Measurements from ENCODE around the gene CFAP107.
"Not testable (repeated sequence)": the region's sequence is repeated elsewhere in the genome, so short reads cannot be mapped to it uniquely, and the experiment has no call there.

The CFAP107 gene, protein sequence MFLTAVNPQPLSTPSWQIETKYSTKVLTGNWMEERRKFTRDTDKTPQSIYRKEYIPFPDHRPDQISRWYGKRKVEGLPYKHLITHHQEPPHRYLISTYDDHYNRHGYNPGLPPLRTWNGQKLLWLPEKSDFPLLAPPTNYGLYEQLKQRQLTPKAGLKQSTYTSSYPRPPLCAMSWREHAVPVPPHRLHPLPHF

DNA sequence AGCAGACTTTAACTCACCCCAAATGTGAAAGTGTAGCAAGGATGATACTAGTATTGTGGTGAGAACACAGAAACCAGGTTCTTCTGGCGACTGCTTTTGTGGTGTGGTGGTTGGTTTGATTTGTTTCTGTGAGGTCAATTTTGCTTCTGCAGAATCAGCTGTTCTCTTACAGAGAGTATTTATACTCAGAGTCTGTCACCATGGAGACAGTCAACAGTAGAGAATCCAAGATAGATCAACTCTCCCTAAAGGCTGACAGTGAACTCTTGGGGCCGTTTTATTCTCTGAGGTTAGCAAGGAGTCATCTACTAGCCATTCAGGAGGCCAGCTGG is at the start of gene CFAP107:
Gene CFAP107 (plus strand): TSS at position 209 of the 332 bp plus-strand sequence. CDS start 231 bp downstream, outside the sequence.
- no peak for DNase-seq

DNA sequence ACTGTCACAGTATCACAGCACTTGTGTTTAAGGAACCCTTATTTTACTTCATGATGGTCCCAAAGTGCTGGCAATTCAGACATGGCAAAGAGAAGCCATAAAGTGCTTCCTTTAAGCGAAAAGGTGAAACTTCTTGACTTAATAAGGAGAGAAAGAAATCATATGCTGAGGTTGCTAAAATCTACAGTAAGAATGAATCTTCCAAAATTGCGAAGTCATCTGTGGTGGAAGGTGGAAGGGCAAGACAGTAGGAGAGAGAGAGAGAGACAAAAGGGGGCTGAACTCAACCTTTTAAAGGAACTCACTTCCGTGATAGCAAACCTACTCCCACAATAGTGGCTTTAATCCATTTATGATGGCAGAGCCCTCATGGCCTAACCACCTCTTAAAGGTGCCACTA is 49.3 kb upstream of the CFAP107 start:
- no peak for DNase-seq

DNA sequence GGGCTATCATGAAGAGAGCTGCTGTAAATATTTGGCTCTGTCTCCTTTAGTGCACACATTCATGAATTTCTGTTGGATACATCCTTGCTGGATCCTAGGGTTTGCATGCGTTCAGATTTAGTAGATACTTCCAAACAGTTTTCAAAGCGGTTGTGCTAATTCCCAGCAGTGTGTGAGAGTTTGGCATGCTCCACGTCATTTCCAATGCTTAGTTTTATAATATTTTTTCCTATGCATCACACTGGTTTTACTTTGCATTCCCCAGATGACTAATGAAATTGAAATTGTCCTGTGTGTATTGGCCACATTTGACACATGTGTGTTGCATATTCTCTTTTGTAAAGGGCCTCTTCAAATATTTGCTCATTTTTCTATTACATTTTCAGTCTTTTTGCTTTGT is 48.6 kb upstream of the CFAP107 start:
- DNase-seq, result no peak

DNA sequence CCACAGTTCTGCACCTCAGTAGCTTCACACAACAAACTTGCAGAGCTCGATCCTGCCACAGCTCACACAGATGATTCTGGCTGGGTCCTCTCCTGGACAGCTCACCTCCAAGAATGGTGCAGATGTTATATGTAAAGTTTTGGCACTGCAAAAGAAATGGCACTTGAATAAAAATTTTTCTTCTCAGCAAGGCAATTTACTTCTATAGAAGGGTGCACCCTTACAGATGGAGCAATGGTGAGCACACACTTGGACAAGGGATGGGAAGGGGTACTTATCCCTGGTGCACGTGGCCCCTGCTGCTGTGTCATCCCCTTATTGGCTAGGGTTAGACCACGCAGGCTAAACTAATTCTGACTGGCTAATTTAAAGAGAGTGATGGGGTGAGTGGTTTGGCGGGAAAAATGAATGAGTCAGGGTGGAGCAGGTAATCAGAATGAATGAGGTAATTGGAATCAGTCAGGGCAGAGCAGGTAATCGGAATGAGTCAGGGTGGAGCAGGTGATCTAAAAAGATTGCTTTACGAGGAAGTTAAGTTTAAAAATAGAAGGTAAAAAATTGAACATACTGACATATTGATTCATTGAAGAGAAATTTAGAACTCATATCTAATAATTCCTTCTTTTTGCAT is 42.1 kb upstream of the CFAP107 start:
- DNase-seq, result no peak

DNA sequence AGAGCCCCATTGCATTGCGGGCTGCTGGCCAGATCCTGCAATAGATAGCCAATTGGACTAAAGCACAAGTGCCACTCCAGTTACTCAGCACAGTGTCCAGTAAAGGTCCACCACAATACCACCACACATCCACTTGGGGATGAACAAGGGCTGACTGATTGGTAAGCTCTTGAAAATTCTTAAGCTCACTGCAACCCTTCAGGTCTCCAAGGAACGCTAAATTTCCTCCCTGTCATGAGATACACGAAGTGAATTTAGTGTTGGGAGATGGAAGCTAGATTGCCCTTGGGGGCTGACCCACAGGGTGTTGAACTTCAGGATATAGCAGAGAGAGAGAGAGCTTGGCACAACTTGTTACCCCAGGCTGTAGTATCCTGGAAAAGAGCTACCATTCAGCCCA is 39.9 kb upstream of the CFAP107 start:
- DNase-seq, result no peak

DNA sequence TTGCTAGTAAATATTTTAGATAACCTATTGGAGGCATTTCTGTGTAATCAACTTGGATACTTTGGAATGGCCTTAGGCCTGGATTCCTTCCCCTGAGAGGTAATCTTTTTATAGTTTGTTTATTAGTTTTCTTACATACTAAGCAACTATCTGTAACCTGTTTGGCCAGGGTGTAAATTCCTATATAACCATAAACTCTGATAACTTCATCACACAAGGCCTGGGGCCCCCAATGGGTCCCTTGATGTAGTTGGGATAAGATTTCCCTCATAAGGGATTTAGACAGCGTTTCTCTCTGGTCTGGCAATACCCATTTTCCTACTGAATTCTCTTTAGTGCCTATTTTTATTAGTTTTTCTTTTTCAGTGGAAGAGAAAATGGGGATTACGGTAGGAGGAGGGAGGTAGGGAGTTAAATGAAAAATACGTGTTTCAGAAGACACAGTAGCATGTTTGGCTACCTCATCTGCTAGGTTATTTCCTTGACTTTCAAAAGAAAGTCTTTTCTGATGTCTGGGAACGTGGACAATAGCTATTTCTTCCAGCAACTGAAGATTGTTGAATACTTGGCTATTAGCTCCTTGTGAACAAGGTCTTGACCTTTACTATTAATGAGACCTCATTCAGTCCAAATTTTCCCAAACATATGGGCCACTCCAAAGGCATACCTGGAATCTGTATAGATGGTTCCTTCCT is 37.5 kb upstream of the CFAP107 start:
- no peak for DNase-seq

DNA sequence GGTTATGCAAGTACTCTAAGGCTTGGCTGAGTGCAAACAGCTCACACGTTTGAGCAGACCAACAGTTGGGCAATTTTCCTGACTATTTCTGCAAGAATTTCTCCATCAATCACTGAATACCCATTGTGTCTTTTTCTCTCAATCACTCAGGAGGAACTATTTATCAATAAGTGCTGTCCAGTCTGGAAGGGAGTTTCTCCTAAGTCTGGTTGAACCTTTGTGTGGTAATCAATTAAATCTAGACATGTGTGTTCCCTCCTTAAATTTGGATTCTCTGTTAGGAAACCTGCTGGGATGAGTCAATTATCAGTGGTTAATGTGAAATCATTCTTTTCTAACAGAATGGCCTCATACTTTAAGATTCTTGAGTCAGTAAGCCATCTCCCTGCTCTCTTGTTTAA is 36.9 kb upstream of the CFAP107 start:
- no peak for DNase-seq

DNA sequence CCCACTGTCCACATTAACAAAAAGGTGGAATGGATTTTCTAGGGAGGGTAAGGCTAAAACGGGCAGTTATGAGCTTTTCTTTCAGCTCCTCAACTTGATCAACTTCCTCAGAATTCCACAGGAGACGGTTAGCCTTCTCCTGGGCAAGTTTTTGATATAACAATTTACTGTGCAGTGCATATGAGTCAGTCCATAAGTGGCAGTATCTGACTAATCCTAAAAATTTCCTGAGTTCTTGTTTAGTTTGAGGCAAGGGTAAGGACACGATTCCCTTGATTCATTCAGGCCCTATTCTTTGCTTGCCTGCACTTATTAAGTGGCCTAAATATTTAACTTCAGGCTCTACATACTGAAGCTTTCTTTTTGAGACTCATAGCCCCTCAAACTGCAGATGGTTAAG is 36.3 kb upstream of the CFAP107 start:
- DNase-seq, result no peak

DNA sequence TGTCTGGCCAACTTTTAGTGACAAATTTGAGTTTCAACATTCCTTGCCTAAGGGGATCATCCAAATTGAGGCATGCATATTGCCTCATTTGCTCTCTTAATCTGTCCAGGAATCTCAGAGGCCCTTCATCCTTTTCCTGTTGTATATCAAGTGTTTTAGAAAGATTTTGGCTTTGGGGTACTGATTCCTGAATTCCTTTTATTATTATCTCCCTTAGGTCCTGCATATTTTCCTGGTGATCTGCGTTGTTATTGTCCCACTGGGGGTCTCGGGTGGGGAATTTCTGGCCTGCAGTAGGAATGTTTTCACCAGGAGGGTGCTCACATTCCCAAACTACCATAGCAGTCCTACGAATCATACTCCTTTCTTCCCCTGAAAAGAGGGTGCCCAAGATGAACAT is 34.5 kb upstream of the CFAP107 start:
- no peak for DNase-seq

DNA sequence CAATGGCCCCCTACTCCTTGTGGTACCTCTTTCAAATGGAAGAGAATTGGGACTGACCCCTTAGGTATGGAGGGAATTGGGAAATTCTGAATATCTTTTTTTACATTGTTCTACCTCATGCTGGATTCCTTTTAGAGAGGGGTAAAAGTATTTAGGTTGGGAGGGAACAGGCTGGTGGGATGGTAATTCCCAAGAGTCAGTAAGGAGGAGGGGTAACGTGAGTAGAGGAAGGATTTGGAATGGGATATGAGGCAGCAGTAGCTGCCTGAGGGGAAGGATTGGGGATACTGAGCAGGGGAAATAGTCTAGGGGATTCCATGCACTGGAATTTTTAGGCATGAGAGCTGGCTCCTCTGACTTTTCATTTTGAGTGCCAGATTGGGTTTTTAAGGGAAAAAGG is 33.9 kb upstream of the CFAP107 start:
- no peak for DNase-seq

DNA sequence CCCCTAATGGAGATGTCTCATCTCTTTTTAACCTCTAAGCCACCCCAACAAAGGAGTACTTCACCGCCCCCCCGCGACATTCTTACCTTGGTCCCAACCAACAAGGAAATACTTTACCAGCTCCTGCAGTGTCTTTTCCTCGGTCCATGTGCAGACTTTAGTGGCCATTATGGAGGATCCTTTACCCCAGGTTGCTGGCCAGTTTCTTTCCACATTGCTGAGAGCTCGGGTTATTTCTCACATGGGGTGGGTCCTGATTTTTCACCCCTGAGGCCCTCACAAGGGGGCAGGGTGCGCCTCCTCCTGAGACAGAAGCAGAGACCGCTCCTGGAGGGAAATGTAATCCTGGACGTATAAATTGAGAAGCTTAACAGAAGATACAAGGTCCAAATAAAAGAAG is 33.1 kb upstream of the CFAP107 start:
- no peak for DNase-seq

DNA sequence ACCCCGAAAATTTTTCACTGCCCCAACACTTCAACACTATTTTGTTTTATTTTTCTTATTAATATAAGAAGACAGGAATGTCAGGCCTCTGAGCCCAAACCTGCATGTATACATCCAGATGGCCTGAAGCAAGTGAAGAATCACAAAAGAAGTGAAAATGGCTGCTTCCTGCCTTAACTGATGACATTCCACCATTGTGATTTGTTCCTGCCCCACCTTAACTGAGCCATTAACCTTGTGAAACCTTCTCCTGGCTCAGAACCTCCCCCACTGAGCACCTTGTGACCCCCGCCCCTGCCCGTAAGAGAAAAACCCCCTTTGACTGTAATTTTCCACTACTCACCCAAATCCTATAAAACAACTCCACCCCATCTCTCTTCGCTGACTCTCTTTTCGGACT is 32.3 kb upstream of the CFAP107 start:
- not testable (repeated sequence) for DNase-seq

DNA sequence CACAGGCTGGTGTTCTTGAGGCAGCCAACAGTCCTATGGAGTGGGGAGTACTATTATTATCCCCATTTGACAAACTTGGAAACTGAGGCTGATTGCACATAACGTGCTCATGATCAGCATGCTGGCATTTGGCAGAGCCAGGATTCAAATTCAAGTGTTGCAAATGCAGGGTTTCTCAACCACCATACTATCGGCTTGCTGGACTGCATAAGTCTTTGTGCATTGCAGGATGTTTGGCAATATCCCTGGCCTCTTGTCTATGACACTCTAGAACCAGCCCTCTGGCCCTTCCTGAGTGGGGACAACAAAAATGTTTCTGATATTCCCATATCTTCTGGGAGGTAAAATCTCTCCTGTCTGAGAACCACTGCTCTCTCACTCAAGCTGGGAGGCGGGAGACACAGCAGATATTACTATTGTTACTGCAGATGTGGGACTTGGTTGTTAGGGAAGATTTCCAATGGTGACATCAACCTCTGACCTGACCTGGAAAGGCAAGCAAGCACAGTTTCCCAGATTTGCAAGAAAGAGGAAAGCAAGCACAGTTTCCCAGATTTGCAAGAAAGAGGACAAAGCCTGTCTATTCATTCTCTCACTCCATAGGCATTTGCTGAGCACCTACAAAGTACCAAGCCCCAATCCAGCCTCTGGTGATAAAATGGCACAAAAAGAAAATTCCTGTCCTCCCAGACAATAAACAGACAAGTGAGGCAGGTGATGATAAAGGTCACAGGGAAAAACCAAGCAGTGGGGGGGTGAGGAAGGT is 31.1 kb upstream of the CFAP107 start:
- DNase-seq, result no peak

DNA sequence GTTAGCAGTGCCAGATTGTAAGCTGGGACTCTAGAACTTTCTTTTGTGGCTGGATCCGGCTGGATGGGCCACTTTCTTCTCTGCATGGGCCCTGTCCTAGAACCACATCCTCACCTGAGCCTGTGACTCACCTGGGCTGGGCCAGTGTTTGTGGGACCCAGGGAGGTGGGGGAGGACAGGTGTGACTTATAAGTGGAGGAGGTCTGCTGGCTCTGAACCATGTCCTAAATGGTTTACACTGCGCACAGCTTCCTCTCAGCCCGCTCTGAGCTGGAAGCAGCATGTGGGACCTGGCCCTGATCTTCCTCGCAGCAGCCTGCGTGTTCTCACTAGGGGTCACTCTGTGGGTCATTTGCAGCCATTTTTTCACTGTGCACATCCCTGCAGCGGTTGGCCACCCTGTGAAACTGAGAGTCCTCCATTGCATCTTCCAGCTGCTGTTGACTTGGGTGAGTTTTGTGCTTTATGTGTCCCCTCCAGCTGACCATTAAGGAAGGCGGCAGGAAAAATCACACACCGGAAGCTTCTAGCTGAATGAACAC is 30.0 kb upstream of the CFAP107 start, which contains the start of gene AADACL3:
Gene AADACL3 (plus strand): TSS at position 215 of the 542 bp plus-strand sequence. CDS start 67 bp downstream, at position 282.
- no peak for DNase-seq

DNA sequence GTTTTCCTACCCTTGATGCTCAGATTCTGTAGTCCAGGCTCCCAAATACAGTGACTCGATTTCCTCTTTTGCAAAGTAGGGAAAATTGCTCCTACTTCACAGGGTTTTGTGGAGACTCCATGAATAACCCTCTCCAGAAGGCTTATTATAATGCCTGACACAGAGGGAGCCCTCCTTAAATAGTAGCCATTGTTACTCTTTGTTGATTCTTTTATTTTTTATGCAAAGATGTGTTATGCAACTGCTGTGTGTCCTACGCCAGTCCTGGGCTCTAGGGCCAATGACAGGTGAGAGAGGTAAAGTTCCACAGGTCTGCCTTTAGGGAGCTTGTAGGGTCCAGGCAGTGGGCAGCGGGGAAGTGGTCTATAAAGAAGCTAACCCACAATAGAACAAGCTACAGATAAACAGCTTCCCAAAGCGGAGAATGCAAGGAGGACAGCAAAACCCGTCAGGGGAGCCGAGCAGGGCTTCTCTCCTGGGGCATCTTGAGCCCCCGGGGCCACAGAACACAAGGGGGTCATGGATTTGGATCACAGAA is 28.6 kb upstream of the CFAP107 start:
- DNase-seq, result no peak

DNA sequence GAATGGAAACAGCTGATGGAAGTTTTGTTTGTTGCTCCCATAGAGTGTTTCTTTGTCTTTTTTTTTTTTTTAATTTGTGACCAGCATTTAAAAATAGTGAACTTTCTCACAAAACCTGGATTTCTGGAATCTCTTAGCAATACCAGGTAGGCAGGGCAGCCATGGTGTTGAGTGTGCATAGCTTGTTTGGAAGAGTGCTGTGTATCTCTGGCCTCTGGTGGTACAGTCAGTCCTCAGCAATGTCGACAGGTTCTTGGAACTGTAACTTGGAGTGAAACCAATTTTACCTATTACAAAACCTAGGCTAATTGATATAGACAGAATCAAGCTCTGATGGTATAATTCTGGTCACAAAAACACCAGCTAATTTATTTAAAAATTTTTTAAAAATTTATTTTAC is 23.4 kb upstream of the CFAP107 start:
- DNase-seq, result no peak

DNA sequence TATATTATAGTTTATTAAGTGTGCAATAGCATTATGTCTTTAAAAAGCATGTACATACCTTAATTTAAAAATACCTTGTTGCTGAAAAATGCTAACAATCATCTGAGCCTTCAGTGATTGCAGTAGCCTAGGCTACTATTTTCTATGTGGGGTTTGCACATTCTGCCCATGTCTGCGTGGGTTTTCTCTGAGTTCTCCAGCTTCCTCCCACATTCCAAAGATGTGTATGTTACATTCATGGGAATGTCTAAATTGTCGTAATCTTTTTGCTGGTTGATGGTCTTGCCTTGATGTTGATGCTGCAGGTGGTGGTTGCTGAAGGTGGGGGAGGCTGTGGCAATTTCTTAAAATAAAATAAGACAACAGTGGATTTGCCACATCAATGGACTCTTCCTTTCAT is 17.6 kb upstream of the CFAP107 start:
- DNase-seq, result no peak

DNA sequence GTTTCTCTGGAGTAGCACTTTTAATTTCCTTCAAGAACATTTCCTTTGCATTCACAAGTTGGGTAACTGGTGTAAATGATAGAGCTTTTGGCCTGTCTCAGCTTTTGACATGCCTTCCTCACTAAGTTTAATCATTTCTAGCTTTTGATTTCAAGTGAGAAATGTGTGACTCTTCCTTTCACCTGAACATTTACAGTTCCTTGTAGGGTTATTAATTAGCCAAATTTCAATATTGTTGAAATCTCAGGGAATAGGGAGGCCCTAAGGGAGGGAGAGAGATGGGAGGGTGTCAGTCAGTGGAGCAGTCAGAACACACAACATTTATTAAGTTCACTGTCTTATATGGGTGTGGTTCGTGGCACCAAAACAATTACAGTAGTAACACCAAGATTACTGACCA is 15.8 kb upstream of the CFAP107 start:
- no peak for DNase-seq

DNA sequence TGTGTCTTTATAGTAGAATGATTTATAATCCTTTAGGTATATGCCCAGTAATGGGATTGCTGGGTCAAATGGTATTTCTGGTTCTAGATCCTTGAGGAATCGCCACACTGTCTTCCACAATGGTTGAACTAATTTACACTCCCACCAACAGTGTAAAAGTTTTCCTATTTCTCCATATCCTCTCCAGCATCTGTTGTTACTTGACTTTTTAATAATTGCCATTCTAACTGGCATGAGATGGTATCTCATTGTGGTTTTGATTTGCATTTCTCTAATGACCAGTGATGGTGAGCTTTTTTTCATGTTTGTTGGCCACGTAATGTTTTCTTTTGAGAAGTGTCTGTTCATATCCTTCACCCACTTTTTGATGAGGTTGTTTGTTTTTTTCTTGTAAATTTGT is 14.9 kb upstream of the CFAP107 start:
- not testable (repeated sequence) for DNase-seq

DNA sequence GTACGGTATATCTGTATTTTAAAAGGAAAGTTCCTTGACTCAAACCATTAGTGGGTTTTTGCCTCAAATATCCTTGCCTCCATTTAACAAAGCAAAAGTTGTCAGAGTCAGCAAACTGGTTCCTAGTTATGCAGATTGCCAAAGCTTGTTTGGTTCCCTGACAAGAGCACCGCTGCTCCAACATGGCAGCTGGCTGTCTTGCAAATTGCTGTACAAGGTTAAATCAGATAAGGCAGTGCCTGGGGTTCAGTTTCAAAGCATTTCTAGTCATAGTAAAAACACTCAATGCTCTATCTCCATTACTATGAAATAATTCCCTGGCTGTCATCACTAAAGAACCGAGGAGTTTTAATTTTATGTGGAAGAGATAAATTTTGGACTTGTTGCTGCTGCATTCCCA is 11.3 kb upstream of the CFAP107 start:
- no peak for DNase-seq

DNA sequence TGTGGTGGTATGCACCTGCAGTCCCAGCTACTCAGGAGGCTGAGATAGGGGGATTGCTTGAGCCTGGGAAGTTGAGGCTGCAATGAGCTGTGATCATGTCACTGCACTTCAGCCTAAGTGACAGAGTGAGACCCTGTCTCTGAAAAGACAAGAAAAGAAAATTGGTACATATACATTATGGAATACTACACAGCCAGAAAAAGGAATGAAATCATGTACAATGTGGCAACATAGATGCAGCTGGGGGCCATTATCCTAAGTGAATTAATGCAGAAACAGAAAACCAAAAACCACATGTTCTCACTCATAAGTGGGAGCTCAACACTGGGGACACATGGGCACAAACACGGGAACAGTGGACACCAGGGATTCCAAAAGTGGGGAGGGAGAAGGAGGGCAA is 7.1 kb upstream of the CFAP107 start:
- DNase-seq, result no peak

DNA sequence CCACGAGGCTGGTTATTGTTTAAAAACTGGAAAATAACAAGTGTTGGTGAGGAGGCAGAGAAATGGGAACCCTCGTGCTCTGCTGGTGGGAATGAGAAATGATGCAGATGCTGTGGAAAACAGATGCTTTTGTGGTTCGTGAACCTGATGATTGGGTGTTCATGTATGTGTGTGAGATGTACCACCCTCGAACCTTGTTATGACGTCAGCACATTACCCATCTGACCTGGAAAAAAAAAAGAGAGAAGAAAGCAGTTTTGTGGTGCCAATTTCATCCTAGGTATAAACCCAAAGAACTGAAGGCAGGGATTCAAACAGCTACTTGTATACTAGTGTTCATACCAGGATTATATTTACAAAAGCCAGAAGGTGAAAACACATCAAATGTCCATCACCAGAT is 6.4 kb upstream of the CFAP107 start:
- DNase-seq, result no peak

DNA sequence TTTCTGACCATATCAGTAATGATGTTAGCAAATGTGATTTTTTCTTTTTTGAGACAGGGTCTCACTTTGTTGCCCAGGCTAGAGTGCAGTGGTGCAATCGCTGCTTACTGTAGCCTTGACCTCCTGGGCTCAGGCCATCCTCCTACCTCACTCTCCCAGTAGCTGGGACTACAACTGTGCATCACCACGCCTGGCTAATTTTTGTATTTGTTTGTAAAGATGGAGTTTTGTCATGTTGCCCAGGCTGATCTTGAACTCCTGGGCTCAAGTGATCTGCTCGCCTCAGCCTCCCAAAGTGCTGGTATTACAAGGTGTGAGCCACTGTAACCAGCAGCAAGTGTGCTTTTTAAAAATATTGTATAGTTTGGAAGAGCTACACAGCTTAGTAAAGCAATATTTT is 4.1 kb upstream of the CFAP107 start:
- no peak for DNase-seq
